Bronchus fibroblast of lung (primary cell): ENCODE data around the gene SS18. TPM values are rescaled to one million over a fixed set of nuclear protein-coding genes. Genes with fewer than 3 reads are reported as not detected.

Experiments
- total RNA-seq: library from RNA; depleted of rRNA; stranded (reverse); fragments of >200 nt; gene quantifications from 2 replicates; pipeline ENCODE4 v1.2.3, GENCODE V29; 2015

Gene SS18
- total RNA-seq: 73.1 and 129 TPM in 2 replicates

GRCh38 chr18:26090130-26091046 is at the start of gene SS18:
SS18 (minus strand) TSS chr18:26090613; CDS start chr18:26090569, 44 bp downstream.

GRCh38 chr18:26133652-26134051 is 43.2 kb upstream of the SS18 start, which contains the start of gene PSMA8:
PSMA8 (plus strand) TSS chr18:26133869; CDS start chr18:26133966, 97 bp downstream.

Other genes with a start within 250 kb of the SS18 start
- gene PSMA8, start 43.3 kb upstream of the SS18 start, total RNA-seq: not detected in 2 replicates
- gene TAF4B, start 135.8 kb upstream of the SS18 start, total RNA-seq: 2.4 and 2.9 TPM in 2 replicates